Loucy (cell line): ENCODE results near the gene SORCS1.

Source experiments
- H2AFZ ChIP-seq: fragments of 200-600 bp; sonication (generic); 2 replicates; pipeline ENCODE4 v1.6.0; 2016; ENCODE audit warnings: antibody characterized with exemption, mild to moderate bottlenecking, low read length, moderate library complexity
- H3F3A ChIP-seq: fragments of 200-600 bp; 2 replicates; pipeline ENCODE4 v1.6.0; 2016; ENCODE audit warnings: antibody characterized with exemption, low read depth, mild to moderate bottlenecking
- H3K27me3 ChIP-seq: fragments of 200-600 bp; sonication (generic); 2 replicates; pipeline ENCODE4 v1.6.1; 2014; ENCODE audit warnings: low read length, mild to moderate bottlenecking; ENCODE audit not compliant: insufficient read depth, poor library complexity, severe bottlenecking
- H3K36me3 ChIP-seq: fragments of 200-600 bp; sonication (generic); 2 replicates; pipeline ENCODE4 v1.6.1; 2016; ENCODE audit warnings: low read length; ENCODE audit not compliant: insufficient read depth
- H3K4me1 ChIP-seq: fragments of 200-600 bp; sonication (generic); 2 replicates; pipeline ENCODE4 v1.5.1; 2014; ENCODE audit warnings: low read length, mild to moderate bottlenecking; ENCODE audit not compliant: insufficient read depth, poor library complexity, severe bottlenecking
- H3K4me2 ChIP-seq: fragments of 200-600 bp; sonication (generic); 2 replicates; pipeline ENCODE4 v1.6.0; 2014; ENCODE audit warnings: antibody characterized with exemption, low read length, low read depth, mild to moderate bottlenecking; ENCODE audit not compliant: poor library complexity, severe bottlenecking
- H3K4me3 ChIP-seq: fragments of 200-600 bp; sonication (generic); 2 replicates; pipeline ENCODE4 v1.5.1; 2014; ENCODE audit warnings: low read length, mild to moderate bottlenecking, mixed read lengths; ENCODE audit not compliant: poor library complexity, severe bottlenecking
- H3K79me2 ChIP-seq: fragments of 200-600 bp; sonication (generic); 2 replicates; pipeline ENCODE4 v1.6.1; 2014; ENCODE audit warnings: low read length; ENCODE audit not compliant: insufficient read depth
- H3K9ac ChIP-seq: fragments of 200-600 bp; sonication (generic); 2 replicates; pipeline ENCODE4 v1.6.0; 2014; ENCODE audit warnings: mild to moderate bottlenecking, low read depth, low read length, moderate library complexity; ENCODE audit not compliant: poor library complexity, severe bottlenecking
- H3K9me2 ChIP-seq: fragments of 200-600 bp; sonication (generic); replicated peaks from 2 replicates; pipeline ENCODE4 v1.6.1; 2016; ENCODE audit warnings: low read depth, low read length, mixed read lengths
- H3K9me3 ChIP-seq: fragments of 200-600 bp; sonication (generic); 2 replicates; pipeline ENCODE4 v1.6.1; 2014; ENCODE audit warnings: mild to moderate bottlenecking, antibody characterized with exemption, low read length, low read depth; ENCODE audit not compliant: insufficient read depth
- H4K20me1 ChIP-seq: fragments of 200-600 bp; sonication (generic); 2 replicates; pipeline ENCODE4 v1.6.0; 2014; ENCODE audit warnings: antibody characterized with exemption, low read length, mild to moderate bottlenecking; ENCODE audit not compliant: insufficient read depth, poor library complexity, severe bottlenecking
- EZH2phosphoT487 ChIP-seq: fragments of 200-600 bp; IDR thresholded peaks from 2 replicates; pipeline ENCODE4 v1.6.1; 2018; ENCODE audit warnings: antibody characterized with exemption, mild to moderate bottlenecking, moderate library complexity, borderline replicate concordance
- TF ChIP-seq, protein P1 (sequence below): fragments of 200-600 bp; sonication (generic); conservative IDR thresholded peaks from 2 replicates; pipeline ENCODE4 v1.5.1; 2014; ENCODE audit warnings: mild to moderate bottlenecking, antibody characterized with exemption, low read length

The SORCS1 gene

GRCh38 chr10:107010531-107010930 is 154.0 kb downstream of the SORCS1 start:
- no peaks in the 10 kb centered on the region for H3K36me3 ChIP-seq
- H3K4me1 ChIP-seq, result peaks cover 10% of the 10 kb centered on the region
- no peak overlapping the region for H3K4me2 ChIP-seq
- H4K20me1 ChIP-seq, result no peaks in the 10 kb centered on the region
- H2AFZ ChIP-seq, result no peak overlapping the region
- TF ChIP-seq EZH2phosphoT487, result no peak
- TF ChIP-seq, protein P1, sequence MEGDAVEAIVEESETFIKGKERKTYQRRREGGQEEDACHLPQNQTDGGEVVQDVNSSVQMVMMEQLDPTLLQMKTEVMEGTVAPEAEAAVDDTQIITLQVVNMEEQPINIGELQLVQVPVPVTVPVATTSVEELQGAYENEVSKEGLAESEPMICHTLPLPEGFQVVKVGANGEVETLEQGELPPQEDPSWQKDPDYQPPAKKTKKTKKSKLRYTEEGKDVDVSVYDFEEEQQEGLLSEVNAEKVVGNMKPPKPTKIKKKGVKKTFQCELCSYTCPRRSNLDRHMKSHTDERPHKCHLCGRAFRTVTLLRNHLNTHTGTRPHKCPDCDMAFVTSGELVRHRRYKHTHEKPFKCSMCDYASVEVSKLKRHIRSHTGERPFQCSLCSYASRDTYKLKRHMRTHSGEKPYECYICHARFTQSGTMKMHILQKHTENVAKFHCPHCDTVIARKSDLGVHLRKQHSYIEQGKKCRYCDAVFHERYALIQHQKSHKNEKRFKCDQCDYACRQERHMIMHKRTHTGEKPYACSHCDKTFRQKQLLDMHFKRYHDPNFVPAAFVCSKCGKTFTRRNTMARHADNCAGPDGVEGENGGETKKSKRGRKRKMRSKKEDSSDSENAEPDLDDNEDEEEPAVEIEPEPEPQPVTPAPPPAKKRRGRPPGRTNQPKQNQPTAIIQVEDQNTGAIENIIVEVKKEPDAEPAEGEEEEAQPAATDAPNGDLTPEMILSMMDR, result no peak
- no peaks in the 10 kb centered on the region for H3K9me2 ChIP-seq
- no peak overlapping the region for H3K9ac ChIP-seq
- no peaks in the 10 kb centered on the region for H3F3A ChIP-seq
- no peak overlapping the region for H3K4me3 ChIP-seq
- H3K9me3 ChIP-seq, result no peaks in the 10 kb centered on the region
- no peaks in the 10 kb centered on the region for H3K27me3 ChIP-seq
- no peaks in the 10 kb centered on the region for H3K79me2 ChIP-seq

GRCh38 chr10:107004362-107004761 is 160.1 kb downstream of the SORCS1 start:
- Histone ChIP-seq H3K9ac (no peak overlapping the region), H3K4me1 (peaks cover 6% of the 10 kb centered on the region), H3K79me2 (no peaks in the 10 kb centered on the region), H3F3A (no peaks in the 10 kb centered on the region), H3K9me3 (no peaks in the 10 kb centered on the region), H3K27me3 (no peaks in the 10 kb centered on the region), H3K36me3 (no peaks in the 10 kb centered on the region), H3K9me2 (no peaks in the 10 kb centered on the region), H3K4me3 (no peak overlapping the region), H3K4me2 (no peak overlapping the region), H4K20me1 (no peaks in the 10 kb centered on the region), H2AFZ (no peak overlapping the region)
- TF ChIP-seq EZH2phosphoT487, result no peak
- TF ChIP-seq, protein P1, result no peak

- TF ChIP-seq EZH2phosphoT487, result no peak
- TF ChIP-seq, protein P1, result no peak
- Histone ChIP-seq H3K4me3 (no peak overlapping the region), H3K4me1 (peaks cover 20% of the 10 kb centered on the region), H3K4me2 (no peak overlapping the region), H3K27me3 (no peaks in the 10 kb centered on the region), H3K79me2 (no peaks in the 10 kb centered on the region), H3K9me3 (no peaks in the 10 kb centered on the region), H3K9me2 (no peaks in the 10 kb centered on the region), H4K20me1 (no peaks in the 10 kb centered on the region), H3F3A (no peaks in the 10 kb centered on the region), H3K36me3 (no peaks in the 10 kb centered on the region), H2AFZ (no peak overlapping the region), H3K9ac (no peak overlapping the region)
Observed at GRCh38 chr10:107002068-107002467, 162.4 kb downstream of the SORCS1 start.
